RKO (cell line): ENCODE results near the gene NAIP.
"Not testable (repeated sequence)": the region's sequence is repeated elsewhere in the genome, so short reads cannot be mapped to it uniquely, and the experiment has no call there.

Source experiments
- DNase-seq: peaks from one replicate; pipeline ENCODE4 v3.0.0-alpha.2; 2016; ENCODE audit warnings: low spot score

NAIP gene

DNA sequence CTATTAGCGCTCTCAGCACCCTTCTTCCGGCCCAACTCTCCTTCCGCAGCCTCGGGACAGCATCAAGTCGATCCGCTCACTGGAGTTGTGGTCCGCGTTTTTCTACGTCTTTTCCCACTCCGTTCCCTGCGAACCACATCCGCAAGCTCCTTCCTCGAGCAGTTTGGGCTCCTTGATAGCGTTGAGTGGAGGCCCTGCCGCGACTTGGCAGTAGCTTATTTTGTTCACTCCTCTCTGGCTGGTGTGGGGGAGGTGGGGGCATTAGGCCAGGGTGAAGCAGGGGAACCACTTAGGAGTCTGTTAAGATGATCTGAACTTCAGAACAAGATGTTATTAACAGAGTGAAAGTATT lies 100.0 kb downstream of the NAIP start:
- DNase-seq, result not testable (repeated sequence)
